ENCODE results near the gene FGD5. TPM values are rescaled to one million over a fixed set of nuclear protein-coding genes. Genes with fewer than 3 reads are reported as not detected.

FGD5 gene
- total and polyA plus RNA-seq, 9 of the 15 experiments (the other 6 are each of a cell fraction or from before 2014, with no cell fraction given) = 0.18 TPM; not detected in 8

- TF ChIP-seq SP2 (IDR thresholded peaks at IDR 0.05; ENCODE audit: extremely low read depth, low read depth, low read length, poor library complexity, severe bottlenecking) (peak; percentile 92), ZNF41 (CRISPR knock-in tag; conservative IDR thresholded peaks at IDR 0.05) (no peak), TAF9B (IDR thresholded peaks at IDR 0.05; ENCODE audit: partially characterized antibody) (peak; percentile 80), SIRT6 (IDR thresholded peaks at IDR 0.05; ENCODE audit: low read depth, low read length) (no peak), KDM1A (IDR thresholded peaks at IDR 0.05) (no peak), ZNF398 (CRISPR knock-in tag; IDR thresholded peaks at IDR 0.05) (no peak), U2AF2 (optimal IDR thresholded peaks at IDR 0.05; ENCODE audit: low read depth, low read length) (no peak), THAP7 (CRISPR knock-in tag; IDR thresholded peaks at IDR 0.05) (no peak), ZNF707 (CRISPR knock-in tag; conservative IDR thresholded peaks at IDR 0.05) (no peak), STAG1 (CRISPR knock-in tag; IDR thresholded peaks at IDR 0.05; ENCODE audit: borderline replicate concordance) (no peak), SNAPC5 (CRISPR knock-in tag; IDR thresholded peaks at IDR 0.05) (no peak), ZNF518B (CRISPR knock-in tag; IDR thresholded peaks at IDR 0.05) (no peak), MCM5 (IDR thresholded peaks at IDR 0.05; ENCODE audit: low read depth) (no peak), STAT5A (IDR thresholded peaks at IDR 0.05; ENCODE audit: borderline replicate concordance, low read length) (no peak), ZBTB2 (IDR thresholded peaks at IDR 0.05) (0 out of 2 replicates have a peak, but pooled peaks have one; percentile 40), ZNF23 (CRISPR knock-in tag; IDR thresholded peaks at IDR 0.05) (no peak), TEAD1 (CRISPR knock-in tag; IDR thresholded peaks at IDR 0.05) (0 out of 4 replicates have a peak, but pooled peaks of 1 of the 2 experiments have one; percentile 49), CREB1 (IDR thresholded peaks at IDR 0.05) (peak; percentile 61), CREB1 (CRISPR knock-in tag; IDR thresholded peaks at IDR 0.05) (peak; percentile 44; the same call in 1 of the 2 replicates), PHTF2 (CRISPR knock-in tag; IDR thresholded peaks at IDR 0.05) (no peak), PURB (CRISPR knock-in tag; IDR thresholded peaks at IDR 0.05; ENCODE audit: low read depth) (no peak), ZNF830 (CRISPR knock-in tag; IDR thresholded peaks at IDR 0.05) (no peak)
Observed at GRCh38 chr3:14947886-14948608, 129.3 kb downstream of the FGD5 start (continued).

Data from K562 (cell line).